Spleen (tissue), 11 donors: ENCODE data around the gene ITPRID2. TPM values are rescaled to one million over a fixed set of nuclear protein-coding genes. Genes with fewer than 3 reads are reported as not detected.

Experiments used
- DNase-seq: peaks from one replicate; pipeline ENCODE4 v3.0.0-alpha.2; 2020
- H3K27ac ChIP-seq, 8 donors: fragments of 200-600 bp; sonication (generic) in 7 of 8; 1 replicate in 4 of 8; 2 replicates in 4 of 8; pipeline versions ENCODE4 v1.5.0 to v1.8.0; 2016 to 2021; ENCODE audit warnings: inconsistent platforms in 4 of 8, mild to moderate bottlenecking in 4 of 8, moderate library complexity in 1 of 8
- H3K27me3 ChIP-seq, 7 donors: fragments of 200-600 bp; sonication (generic) in 6 of 7; replicated peaks in 1 of 7; 1 replicate in 4 of 7; 2 replicates in 3 of 7; pipeline versions ENCODE4 v1.5.0 to v1.8.0; 2016 to 2021; ENCODE audit warnings: inconsistent platforms in 3 of 7, mild to moderate bottlenecking in 1 of 7
- H3K36me3 ChIP-seq, 6 donors: fragments of 200-600 bp; sonication (generic) in 5 of 6; 1 replicate in 4 of 6; 2 replicates in 2 of 6; pipeline versions ENCODE4 v1.5.0 to v1.8.0; 2016 to 2021; ENCODE audit warnings: inconsistent platforms in 2 of 6
- H3K4me1 ChIP-seq, 6 donors: fragments of 200-600 bp; sonication (generic) in 5 of 6; 1 replicate in 3 of 6; 2 replicates in 3 of 6; pipeline versions ENCODE4 v1.5.0 to v1.8.0; 2016 to 2021; ENCODE audit warnings: inconsistent platforms in 3 of 6
- H3K4me3 ChIP-seq, 8 donors: fragments of 200-600 bp; sonication (generic) in 7 of 8; 1 replicate in 4 of 8; 2 replicates in 4 of 8; pipeline versions ENCODE4 v1.5.0 to v1.8.0; 2016 to 2021; ENCODE audit warnings: inconsistent platforms in 4 of 8, mild to moderate bottlenecking in 4 of 8, moderate library complexity in 2 of 8
- H3K9me3 ChIP-seq, 8 donors: fragments of 200-600 bp; sonication (generic) in 7 of 8; 1 replicate in 4 of 8; 2 replicates in 4 of 8; pipeline versions ENCODE4 v1.5.0 to v1.8.0; 2016 to 2021; ENCODE audit warnings: inconsistent platforms in 4 of 8
- CTCF ChIP-seq, 11 experiments: fragments of 200-600 bp in 7 of 11; fragments of 450-650 bp in 4 of 11; sonication (generic) in 4 of 11; IDR thresholded peaks in 8 of 11; conservative IDR thresholded peaks in 3 of 11; 1 replicate in 7 of 11; 2 replicates in 4 of 11; pipeline versions ENCODE4 v1.4.0 to v1.8.0; 2016 to 2021; ENCODE audit warnings: antibody characterized with exemption in 11 of 11, inconsistent platforms in 4 of 11, mild to moderate bottlenecking in 1 of 11
- POLR2A ChIP-seq, 3 donors: fragments of 450-650 bp; IDR thresholded peaks; one replicate each; pipeline ENCODE4 v1.5.1; 2017; ENCODE audit warnings: antibody characterized with exemption in 3 of 3, mild to moderate bottlenecking in 1 of 3
- POLR2AphosphoS5 ChIP-seq, 3 donors: sonication (generic); formaldehyde crosslinking; IDR thresholded peaks; one replicate each; pipeline ENCODE4 v1.5.1; 2017; ENCODE audit warnings: antibody characterized with exemption in 3 of 3
- WGBS, 5 donors: extraction: QIAGEN DNeasy Blood & Tissue Kit in 3 of 5; methylation state at CpG; one replicate each; pipeline versions ENCODE4 v1.1.5 to v1.1.7; 2013 to 2018; 5-methylcytosine and 5-hydroxymethylcytosine counted together
- intact Hi-C: fragments of 100-400 bp; cut with DNase I; formaldehyde crosslinking; loops from one replicate; pipeline ENCODE4 v1.15.0; 2023; ENCODE audit warnings: low total_unique reads
- polyA plus RNA-seq, 3 donors: library from polyadenylated mRNA; stranded (reverse); fragments of 200-250 nt; gene quantifications; one replicate each; pipeline ENCODE4 v1.2.1, GENCODE V29; 2013
- total RNA-seq, 7 donors: library from RNA; depleted of rRNA in 3 of 7; stranded (reverse); fragments of >200 nt in 3 of 7; fragmentation: NEBNext Ultra II Directional in 4 of 7; extraction: Animal tissue kit (Norgen Biotek cat#: 25700) in 4 of 7; gene quantifications; one replicate each; pipeline versions ENCODE4 v1.1.0 to v1.2.1, GENCODE V29; 2016 to 2021
- donor health status: healthy with polysubstance abuse.
- donor health status: DM: no; HTN: no; CAD: no; lungs with moderate emphysema.
- donor health status: DM: no; HTN: no; CAD: no.
- donor health status: Bipolar disorder and iron deficiency.
- donor health status: healthy.
- donor health status: DM: no; HTN: no; CAD: no.
- donor health status: DM: yes; HTN: yes; CAD: no.

The ITPRID2 gene
- total and polyA plus RNA-seq, 10 donors = 18.0 to 230 (median 120) TPM

DNA sequence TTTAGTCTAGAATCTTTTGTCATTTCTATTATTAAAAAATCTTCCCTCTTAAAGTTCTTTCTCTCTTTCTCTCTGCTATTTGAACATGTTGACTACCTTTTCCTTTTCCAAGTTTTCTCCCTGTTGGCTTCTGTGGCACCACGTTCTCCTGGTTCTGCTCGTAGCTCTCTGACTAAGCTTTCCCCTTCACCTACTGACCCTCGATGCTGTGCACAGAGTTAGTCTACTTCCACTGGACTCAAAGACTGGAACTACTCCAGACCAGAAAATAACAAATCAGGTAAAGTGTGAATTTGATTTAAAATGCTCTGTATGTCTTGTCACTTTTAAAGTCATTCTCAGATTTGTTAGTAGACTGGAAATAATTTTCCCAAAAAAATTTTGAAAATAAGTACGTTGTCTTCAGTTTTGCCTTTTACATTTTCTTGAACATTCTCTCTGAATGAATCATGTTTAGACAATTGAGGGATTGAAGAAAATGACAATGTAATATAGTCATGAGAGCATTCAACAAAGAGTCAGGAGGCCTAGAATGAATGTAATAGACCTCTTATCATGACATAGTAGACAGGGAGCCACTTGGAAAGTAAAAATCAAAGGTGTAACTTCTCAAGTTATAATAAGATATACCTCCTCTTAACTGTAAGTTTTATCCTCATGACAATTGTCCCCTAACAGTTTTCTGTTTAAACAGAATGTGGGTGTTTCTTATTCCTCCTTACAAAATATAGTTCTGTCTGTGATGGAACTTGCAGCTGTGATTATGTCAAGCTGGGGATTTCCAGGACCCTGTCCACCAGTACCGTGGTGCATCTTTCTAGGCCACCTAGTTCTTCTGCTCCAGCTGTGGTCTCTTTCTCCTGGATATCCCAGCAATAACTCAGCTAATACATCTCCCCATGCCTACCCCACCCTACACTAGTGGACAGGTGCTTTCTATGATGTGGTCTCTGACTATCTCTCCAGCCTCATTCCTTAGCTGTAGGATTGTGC lies 25.5 kb downstream of the ITPRID2 start:
- no peak for DNase-seq
- intact Hi-C loops = no loop called here
- H3K4me3 ChIP-seq = no peak overlapping the region
- no peaks in the 10 kb centered on the region for H3K27me3 ChIP-seq
- H3K9me3 ChIP-seq = no peaks in the 10 kb centered on the region
- TF ChIP-seq CTCF (IDR thresholded peaks at IDR 0.05 in 8 of 11, conservative IDR thresholded peaks at IDR 0.05 in 3 of 11) (no peak), POLR2AphosphoS5 (IDR thresholded peaks at IDR 0.05) (no peak), POLR2A (IDR thresholded peaks at IDR 0.05) (no peak)
- WGBS, 5 donors = 69 to 87% (median 82%) methylated on average over 5 of the region's 5 CpGs
- no peaks in the 10 kb centered on the region for H3K4me1 ChIP-seq
- no peak overlapping the region for H3K27ac ChIP-seq
- H3K36me3 ChIP-seq = peaks cover 0 to 100% (median 72%) of the 10 kb centered on the region in 6 donors

- H3K4me1 ChIP-seq = peaks cover 0 to 6% (median 0%) of the 10 kb centered on the region in 6 donors
- no peaks in the 10 kb centered on the region for H3K27me3 ChIP-seq
- DNase-seq = no peak
- intact Hi-C loops = no loop called here
- H3K4me3 ChIP-seq = no peak overlapping the region
- peaks cover 0 to 100% (median 75%) of the 10 kb centered on the region in 6 donors for H3K36me3 ChIP-seq
- H3K27ac ChIP-seq = no peak overlapping the region
- 80 to 93% (median 90%) methylated on average over 5 of the region's 5 CpGs for WGBS, 5 donors
- no peaks in the 10 kb centered on the region for H3K9me3 ChIP-seq
- TF ChIP-seq POLR2AphosphoS5 (IDR thresholded peaks at IDR 0.05) (no peak), POLR2A (IDR thresholded peaks at IDR 0.05) (no peak), CTCF (IDR thresholded peaks at IDR 0.05 in 8 of 11, conservative IDR thresholded peaks at IDR 0.05 in 3 of 11) (no peak)
Measured at GRCh38 chr2:181918188-181918587, 26.7 kb downstream of the ITPRID2 start.

GRCh38 chr2:181923121-181923520 lies 31.6 kb downstream of the ITPRID2 start:
- H3K4me1 ChIP-seq = peaks cover 0 to 9% (median 0%) of the 10 kb centered on the region in 6 donors
- no peak overlapping the region for H3K27ac ChIP-seq
- intact Hi-C loops = no loop called here
- no peak overlapping the region for H3K4me3 ChIP-seq
- H3K27me3 ChIP-seq = no peaks in the 10 kb centered on the region
- TF ChIP-seq POLR2A (IDR thresholded peaks at IDR 0.05) (no peak), CTCF (IDR thresholded peaks at IDR 0.05 in 8 of 11, conservative IDR thresholded peaks at IDR 0.05 in 3 of 11) (no peak), POLR2AphosphoS5 (IDR thresholded peaks at IDR 0.05) (no peak)
- 94 to 98% (median 95%) methylated on average over 1 of the region's 1 CpG for WGBS, 5 donors
- H3K9me3 ChIP-seq = no peaks in the 10 kb centered on the region
- no peak for DNase-seq
- peaks cover 0 to 99% (median 58%) of the 10 kb centered on the region in 6 donors for H3K36me3 ChIP-seq

DNA sequence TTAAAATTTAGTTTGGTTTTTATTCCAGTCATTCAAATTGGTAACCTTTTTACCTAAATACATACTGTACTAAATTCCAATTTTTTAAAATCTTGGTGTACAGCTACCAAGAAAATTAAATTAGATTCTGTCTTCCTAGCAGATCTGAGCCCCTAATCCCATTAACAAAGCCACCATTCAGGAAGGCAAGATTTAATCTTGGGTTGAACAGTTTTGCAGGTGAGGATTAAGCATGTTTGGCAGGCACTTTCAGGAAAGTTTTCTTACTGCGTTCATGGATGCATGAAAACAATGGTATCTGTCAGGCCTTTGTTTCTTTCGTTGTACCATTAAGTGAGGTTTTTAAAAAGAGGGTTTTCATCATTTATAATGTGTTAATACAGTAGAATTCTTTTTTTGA lies 32.8 kb downstream of the ITPRID2 start:
- H3K36me3 ChIP-seq = peaks cover 0 to 99% (median 53%) of the 10 kb centered on the region in 6 donors
- H3K9me3 ChIP-seq = no peaks in the 10 kb centered on the region
- H3K27ac ChIP-seq = no peak overlapping the region
- H3K4me3 ChIP-seq = no peak overlapping the region
- H3K27me3 ChIP-seq = no peaks in the 10 kb centered on the region
- WGBS, 5 donors = 89 to 94% (median 93%) methylated on average over 2 of the region's 2 CpGs
- TF ChIP-seq CTCF (IDR thresholded peaks at IDR 0.05 in 8 of 11, conservative IDR thresholded peaks at IDR 0.05 in 3 of 11) = no peak
- no peak for TF ChIP-seq POLR2AphosphoS5 (IDR thresholded peaks at IDR 0.05)
- TF ChIP-seq POLR2A (IDR thresholded peaks at IDR 0.05) = no peak
- H3K4me1 ChIP-seq = peaks cover 0 to 9% (median 0%) of the 10 kb centered on the region in 6 donors
- DNase-seq = no peak
- intact Hi-C loops = no loop called here
